HG03060 (cell line): ENCODE results near the gene CCBE1.

Source experiments
- ATAC-seq: cut with Tn5 transposase; IDR thresholded peaks from one replicate; pipeline ENCODE4 v1.9.1; 2021; ENCODE audit warnings: low read depth, moderate number of reproducible peaks; ENCODE audit not compliant: unreplicated experiment

CCBE1 gene

GRCh38 chr18:59512025-59512755 lies 185.0 kb downstream of the CCBE1 start:
- ATAC-seq = no peak

DNA sequence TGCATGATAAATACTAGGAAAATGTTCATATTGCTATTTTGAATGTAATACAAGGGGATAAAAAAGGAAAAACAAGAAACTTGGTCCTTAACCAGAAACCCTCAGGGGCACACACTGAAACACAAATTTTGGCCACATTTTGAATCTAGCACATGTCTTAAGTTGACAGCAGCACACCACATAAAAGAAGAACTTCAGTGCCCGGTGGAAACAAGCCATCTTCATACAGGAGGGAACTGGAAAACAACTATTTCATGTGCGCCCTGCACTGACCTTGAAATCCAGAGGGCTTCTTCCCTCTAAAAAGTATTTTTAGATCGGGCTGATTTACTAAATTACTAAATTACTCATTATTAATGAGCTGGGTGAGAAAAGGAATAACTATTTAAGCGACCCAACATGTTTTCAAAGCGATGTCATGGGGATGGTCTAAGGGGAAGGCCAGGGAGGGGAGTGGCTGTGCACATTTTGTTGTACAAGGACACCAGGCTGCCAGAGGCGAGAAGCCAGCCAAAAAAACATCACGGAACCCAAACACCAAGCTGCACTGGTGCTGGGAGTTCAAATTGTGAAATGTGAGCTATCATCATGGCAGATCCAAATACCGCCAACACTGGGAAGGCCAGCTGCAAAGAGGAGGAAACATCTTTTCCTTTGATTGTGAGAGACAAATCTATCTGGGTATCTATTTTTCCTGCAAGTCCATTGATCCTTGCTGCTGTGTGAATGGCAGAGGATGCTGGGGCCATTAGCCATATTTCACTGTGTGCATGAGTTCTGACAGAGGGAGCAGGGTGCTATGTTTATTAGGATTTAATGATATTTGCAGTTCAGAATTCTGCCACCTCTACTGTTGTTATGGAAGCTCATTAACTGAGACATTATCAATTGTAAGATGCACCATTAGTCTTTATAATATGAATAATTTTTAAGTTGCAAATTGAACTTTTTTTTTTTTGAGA lies 187.5 kb downstream of the CCBE1 start:
- no peak for ATAC-seq

DNA sequence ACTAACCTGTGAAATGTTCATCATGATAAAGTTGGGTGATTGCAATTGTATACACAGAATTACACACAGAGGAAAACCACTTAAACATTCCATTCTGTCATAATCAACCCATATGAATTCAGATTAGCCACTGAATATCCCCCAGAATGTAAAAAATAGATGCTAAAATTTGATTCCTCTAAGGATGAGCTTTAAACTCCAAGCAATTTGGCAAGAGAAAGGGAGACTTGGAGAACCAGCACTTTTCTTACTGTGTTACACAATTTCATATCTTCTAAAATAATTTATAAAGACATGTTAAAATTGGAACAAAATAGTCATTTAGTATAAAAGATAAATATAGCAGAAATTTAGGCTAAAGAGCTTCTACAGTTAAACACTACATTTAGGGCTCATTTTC lies 191.9 kb downstream of the CCBE1 start:
- no peak for ATAC-seq

DNA sequence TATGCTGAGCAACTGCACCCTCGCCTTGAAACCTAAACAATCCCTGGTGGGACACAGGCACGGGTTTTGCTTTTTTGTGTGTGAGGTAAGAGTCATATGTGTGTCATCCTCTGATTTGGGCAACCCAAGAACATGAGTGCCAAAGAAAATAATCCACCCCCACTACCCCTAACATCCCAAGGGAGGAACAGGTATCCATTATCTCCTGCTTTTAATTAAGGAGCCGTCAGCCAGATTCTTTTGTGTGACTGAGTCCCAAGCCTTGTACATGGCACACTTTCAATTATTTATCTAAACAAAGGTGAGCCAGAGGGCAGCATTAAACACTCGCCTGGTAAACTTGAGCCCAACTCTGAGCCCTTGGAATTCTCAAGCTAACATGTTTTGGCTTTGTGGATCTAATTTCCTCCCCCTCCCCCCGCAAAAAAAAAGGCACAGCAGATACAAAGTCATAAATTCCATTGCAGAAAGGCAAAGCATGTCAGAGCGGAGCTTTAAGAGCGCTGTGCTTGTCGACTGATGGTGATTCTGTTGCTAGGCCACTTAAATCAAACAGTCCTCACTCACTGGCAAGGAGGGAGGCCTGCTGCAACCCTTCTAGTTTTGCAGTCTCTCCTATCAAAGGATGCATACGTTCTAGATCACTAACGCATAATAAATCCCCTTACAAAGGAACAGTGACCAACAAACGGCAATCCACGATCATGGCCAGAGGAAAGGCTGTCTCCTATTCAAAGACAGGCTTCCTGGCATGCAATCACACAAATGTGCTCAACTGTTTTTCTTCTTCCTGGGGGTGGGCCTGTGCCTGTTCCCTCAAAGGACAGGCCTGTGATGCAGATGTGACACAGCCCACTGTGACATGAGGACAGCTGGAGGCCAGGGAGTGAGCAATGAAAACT lies 194.7 kb downstream of the CCBE1 start:
- ATAC-seq = no peak

DNA sequence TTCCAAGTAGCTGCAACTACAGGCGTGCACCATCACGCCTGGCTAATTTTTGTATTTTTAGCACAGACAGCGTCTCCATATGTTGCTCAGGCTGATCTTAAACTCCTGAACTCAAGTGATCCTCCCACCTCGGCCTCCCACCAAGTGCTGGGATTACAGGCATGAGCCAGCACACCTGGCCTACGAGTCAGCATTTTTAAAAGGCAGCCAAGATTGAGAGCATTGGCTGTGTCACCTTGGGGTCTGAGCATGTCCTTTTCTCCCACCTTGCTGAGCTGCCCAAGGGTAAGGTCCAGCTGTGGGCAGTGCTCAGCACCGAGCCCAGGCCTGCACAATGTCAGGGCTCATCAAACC lies 195.3 kb downstream of the CCBE1 start:
- ATAC-seq = no peak

DNA sequence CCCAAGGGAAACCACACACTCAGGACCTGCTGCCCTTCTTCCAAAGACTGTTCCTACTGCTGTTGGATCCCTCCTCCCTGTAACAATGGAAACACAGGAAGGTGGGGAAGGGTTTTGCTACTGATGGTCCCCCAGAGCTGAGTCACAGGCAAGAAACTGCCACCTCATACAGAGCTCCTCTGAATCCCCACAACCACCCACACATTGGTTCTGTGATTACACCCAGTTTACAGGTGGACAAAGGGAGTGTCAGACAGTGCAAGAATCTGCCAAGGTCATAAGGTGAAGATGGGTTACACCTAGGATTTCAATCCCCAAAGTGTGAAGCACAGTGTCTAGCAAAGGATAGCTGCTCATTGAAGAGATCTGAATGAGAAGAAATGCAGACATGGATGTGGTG lies 196.5 kb downstream of the CCBE1 start:
- ATAC-seq = no peak

DNA sequence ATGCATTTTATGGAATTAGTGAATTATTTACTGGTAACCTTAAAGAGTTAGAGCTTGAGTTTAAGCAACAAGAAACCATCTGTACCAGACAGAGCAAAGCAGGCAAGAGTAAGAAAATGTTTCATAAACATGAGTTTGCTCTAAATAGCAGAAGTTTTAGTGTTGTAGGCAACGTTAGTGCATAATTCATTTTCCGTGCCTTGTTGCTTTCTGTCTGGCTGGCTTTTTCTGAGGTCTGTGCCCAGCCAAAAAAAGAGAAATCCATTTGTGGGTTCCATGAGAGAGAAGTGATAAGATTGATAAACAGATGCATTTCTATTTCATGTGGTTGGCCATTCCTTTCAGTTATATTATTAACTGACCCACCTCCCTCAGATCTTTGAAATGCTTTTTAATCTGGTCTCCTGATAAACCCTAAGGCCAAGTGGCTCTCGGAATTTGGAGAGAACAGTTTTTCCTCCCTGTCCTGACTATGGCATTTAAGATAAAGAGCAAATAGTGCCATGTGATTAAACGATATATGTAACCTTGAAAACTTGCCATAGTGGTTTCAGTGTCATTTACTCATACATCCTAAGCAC lies 198.6 kb downstream of the CCBE1 start:
- ATAC-seq = no peak

- ATAC-seq = no peak
Measured at GRCh38 chr18:59492756-59493421, 204.3 kb downstream of the CCBE1 start.

GRCh38 chr18:59488899-59489298 lies 208.3 kb downstream of the CCBE1 start:
- peak; percentile 65 for ATAC-seq

GRCh38 chr18:59485382-59485781 lies 211.8 kb downstream of the CCBE1 start:
- no peak for ATAC-seq

GRCh38 chr18:59484561-59485328 lies 212.5 kb downstream of the CCBE1 start:
- no peak for ATAC-seq

GRCh38 chr18:59484131-59484530 lies 213.1 kb downstream of the CCBE1 start:
- no peak for ATAC-seq

- ATAC-seq = no peak
Measured at GRCh38 chr18:59481436-59481835, 215.8 kb downstream of the CCBE1 start.

GRCh38 chr18:59479776-59480175 lies 217.4 kb downstream of the CCBE1 start:
- ATAC-seq = no peak

DNA sequence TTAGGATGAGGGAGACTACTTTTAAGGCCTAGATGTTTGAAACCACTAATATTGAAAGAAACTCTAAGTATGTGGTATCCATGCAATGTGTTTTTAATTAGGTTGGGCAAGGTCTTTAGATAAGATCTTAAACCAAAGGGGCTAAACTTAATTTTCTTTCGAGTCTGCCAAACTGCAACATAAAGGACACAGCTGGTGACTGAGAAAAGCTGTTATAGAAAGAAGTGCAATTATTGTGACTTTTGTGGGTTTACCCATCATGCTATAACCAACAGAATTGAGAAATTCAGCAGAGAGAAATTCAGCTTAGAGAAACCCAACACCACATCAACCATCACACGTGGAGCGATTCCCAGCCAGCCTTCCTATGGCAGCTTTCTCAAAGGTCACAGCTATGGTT lies 218.6 kb downstream of the CCBE1 start:
- ATAC-seq = no peak

DNA sequence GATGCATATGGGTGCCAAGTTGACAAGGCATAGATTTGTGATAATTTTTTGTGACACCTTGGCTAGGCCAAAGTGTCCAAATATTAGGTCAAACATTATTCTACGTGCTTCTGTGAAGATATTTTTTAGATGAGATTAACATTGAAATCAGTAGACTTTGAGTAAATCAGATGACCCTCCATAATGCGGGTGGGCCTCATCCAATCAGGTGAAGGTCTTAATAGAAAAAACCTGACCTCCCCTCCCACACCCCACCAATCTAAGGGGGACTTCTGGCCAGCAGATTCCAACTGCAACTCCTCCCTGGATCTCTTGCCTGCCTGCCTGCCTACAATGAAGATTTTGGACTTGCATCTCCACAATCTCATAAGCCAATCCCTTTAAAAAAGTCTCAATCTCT lies 219.4 kb downstream of the CCBE1 start:
- ATAC-seq = no peak

DNA sequence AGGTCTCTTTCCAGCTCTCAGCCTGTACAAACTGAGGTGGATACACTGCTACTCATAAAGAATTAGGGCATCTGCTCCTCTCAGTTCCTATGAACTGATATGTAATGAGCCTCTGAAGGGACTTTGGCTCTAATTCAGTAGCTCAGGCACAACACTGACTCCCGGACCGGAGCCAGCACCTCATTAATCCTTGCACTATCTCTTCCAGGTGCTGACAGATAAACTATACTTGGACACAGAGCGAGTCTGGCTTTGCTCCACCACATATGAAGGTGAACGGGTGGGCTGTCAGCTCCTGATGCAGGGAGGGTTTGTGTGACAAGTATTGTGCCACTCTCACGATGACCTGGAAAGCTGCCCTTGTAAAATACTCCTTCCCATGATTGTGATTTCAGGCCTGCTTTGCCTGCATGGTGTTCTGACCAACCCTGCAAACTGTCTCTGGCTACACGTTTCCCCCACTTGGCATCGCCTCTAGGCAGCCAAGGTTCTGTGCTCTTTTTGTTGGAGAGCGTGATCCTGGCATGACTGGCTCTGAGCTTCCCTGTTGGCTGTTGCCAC lies 226.6 kb downstream of the CCBE1 start:
- no peak for ATAC-seq

DNA sequence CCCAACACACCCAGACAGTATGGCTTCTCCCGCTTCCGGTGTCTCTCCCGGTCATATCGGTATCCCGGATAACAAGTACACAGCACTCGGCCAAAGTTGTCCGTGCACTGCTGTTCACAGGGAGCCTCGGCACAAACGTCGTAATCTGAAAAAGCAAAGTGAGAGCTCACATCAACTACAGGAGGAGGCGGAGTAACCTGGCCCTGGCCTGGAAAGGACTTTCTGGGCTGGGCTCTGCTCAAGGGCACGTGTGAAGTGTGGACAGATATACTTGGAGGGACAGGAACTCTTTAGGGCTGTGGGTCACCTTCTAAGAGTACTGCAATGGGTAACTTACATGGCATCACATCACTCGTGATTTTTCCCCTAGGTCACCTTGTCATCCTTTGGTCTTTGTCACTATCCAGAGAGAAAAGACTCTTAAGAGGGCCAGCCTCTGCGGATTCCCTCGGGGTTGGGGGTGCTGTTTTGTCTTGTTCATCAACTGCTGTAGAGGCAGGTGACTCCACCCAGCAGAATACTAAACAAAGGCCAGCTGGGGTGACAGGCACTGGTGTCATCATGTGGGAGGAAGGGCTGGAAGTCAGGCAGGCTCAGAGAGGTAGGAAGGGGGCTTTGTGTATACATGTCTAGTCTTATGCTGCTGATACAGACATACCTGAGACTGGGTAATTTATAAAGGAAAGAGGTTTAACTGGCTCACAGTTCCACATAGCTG lies 227.6 kb downstream of the CCBE1 start:
- no peak for ATAC-seq
